Upper lobe of left lung (tissue), 6 donors: Measurements from ENCODE around the gene IVNS1ABP. TPM values are rescaled to one million over a fixed set of nuclear protein-coding genes. Genes with fewer than 3 reads are reported as not detected.

Experiments used
- ATAC-seq, 2 donors: fragments of 200-7000 bp; cut with Tn5 transposase; one replicate each; pipeline ENCODE4 v1.9.1; 2022; ENCODE audit warnings: mild to moderate bottlenecking in 2 of 2, moderate library complexity in 2 of 2; ENCODE audit not compliant: low FRiP score in 2 of 2
- DNase-seq, 2 donors: peaks; one replicate each; pipeline ENCODE4 v3.0.0-alpha.2; 2019 to 2020
- H3K27ac ChIP-seq, 4 donors: fragments of 200-600 bp; sonication (generic); one replicate each; pipeline ENCODE4 v1.5.1; 2016 to 2019
- H3K27me3 ChIP-seq, 4 donors: fragments of 200-600 bp; sonication (generic); one replicate each; pipeline ENCODE4 v1.5.1; 2017 to 2019
- H3K36me3 ChIP-seq, 4 donors: fragments of 200-600 bp; sonication (generic); one replicate each; pipeline ENCODE4 v1.5.1; 2016 to 2019
- H3K4me1 ChIP-seq, 4 donors: fragments of 200-600 bp; sonication (generic); one replicate each; pipeline ENCODE4 v1.5.1; 2018 to 2019
- H3K4me3 ChIP-seq, 4 donors: fragments of 200-600 bp; sonication (generic); one replicate each; pipeline ENCODE4 v1.5.1; 2017 to 2019; ENCODE audit warnings: mild to moderate bottlenecking in 2 of 4, moderate library complexity in 1 of 4
- H3K9me3 ChIP-seq, 4 donors: fragments of 200-600 bp; sonication (generic); one replicate each; pipeline ENCODE4 v1.5.1; 2018 to 2019
- CTCF ChIP-seq, 6 experiments: fragments of 450-650 bp in 4 of 6; fragments of 200-600 bp in 2 of 6; sonication (generic) in 2 of 6; IDR thresholded peaks; one replicate each; pipeline ENCODE4 v1.5.1; 2016 to 2019; ENCODE audit warnings: antibody characterized with exemption in 6 of 6
- EP300 ChIP-seq, 4 donors: sonication (generic); formaldehyde crosslinking; IDR thresholded peaks; one replicate each; pipeline ENCODE4 v1.5.1; 2017; ENCODE audit warnings: antibody characterized with exemption in 4 of 4, control low read depth in 2 of 4
- POLR2A ChIP-seq, 4 donors: fragments of 450-650 bp; IDR thresholded peaks; one replicate each; pipeline ENCODE4 v1.5.1; 2016 to 2017; ENCODE audit warnings: antibody characterized with exemption in 4 of 4, mild to moderate bottlenecking in 2 of 4
- POLR2AphosphoS5 ChIP-seq, 2 donors: sonication (generic); formaldehyde crosslinking; IDR thresholded peaks; one replicate each; pipeline ENCODE4 v1.5.1; 2017; ENCODE audit warnings: antibody characterized with exemption in 2 of 2
- WGBS, 2 donors: methylation state at CpG; one replicate each; pipeline ENCODE4 v1.1.5; 2017 to 2018; 5-methylcytosine and 5-hydroxymethylcytosine counted together
- total RNA-seq, 6 donors: library from RNA; depleted of rRNA in 4 of 6; stranded (reverse); fragments of >200 nt in 4 of 6; gene quantifications; one replicate each; pipeline versions ENCODE4 v1.1.0 to v1.2.1, GENCODE V29; 2016 to 2021
- donor health status: DM: no; HTN: no; CAD: no; lungs with moderate emphysema.
- donor health status: DM: no; HTN: yes; CAD: no; lungs with severe emphysema.

The IVNS1ABP gene
- total RNA-seq, 6 donors from 2014 or later = 75.4 to 104 (median 83.6) TPM

DNA sequence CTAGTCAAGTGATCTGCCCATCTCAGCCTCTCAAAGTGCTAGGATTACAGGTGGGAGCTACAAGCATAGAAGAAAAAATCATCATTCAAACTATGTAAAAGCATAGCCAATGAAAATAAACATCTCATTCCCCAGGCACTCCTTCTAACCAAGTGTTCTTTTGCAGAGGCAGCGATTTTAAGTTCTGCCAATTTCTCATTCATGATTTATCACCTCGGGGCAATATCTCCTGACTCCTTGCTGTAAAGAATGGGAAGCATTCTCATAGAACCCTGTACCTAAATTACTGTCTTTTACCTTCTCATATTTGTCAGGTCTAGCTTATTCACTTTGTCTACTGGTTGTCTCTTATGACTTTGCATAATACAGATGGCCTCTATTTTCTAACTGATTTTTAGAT is 32.5 kb upstream of the IVNS1ABP start:
- Histone ChIP-seq H3K4me1 (no peaks in the 10 kb centered on the region), H3K27ac (no peak overlapping the region), H3K36me3 (no peaks in the 10 kb centered on the region), H3K9me3 (no peaks in the 10 kb centered on the region), H3K27me3 (no peaks in the 10 kb centered on the region), H3K4me3 (no peak overlapping the region)
- TF ChIP-seq POLR2A (IDR thresholded peaks at IDR 0.05) (no peak), EP300 (IDR thresholded peaks at IDR 0.05) (no peak), POLR2AphosphoS5 (IDR thresholded peaks at IDR 0.05) (no peak), CTCF (IDR thresholded peaks at IDR 0.05) (no peak)
- ATAC-seq (no peak), DNase-seq (no peak)
- WGBS, 2 donors = 94 to 95% methylated on average over 2 of the region's 2 CpGs

DNA sequence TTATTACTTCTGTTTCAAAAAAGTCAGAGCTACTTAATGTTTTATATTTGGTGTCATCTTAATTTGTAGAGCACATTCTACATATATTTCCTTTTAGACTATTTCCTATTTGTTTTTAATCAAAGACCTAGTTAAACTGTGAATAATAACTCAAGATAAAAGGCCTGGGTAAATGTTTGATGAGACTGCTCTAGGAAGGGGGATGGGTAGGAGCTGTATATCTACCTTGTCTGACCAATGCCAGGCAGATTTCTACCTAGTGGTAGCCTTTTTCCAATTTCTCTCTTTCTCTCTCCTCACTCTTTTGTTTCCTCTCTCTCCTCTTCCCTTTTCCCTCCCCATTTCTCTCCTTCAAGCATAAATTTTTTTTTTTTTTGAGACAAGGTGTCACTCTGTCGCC is 31.9 kb upstream of the IVNS1ABP start:
- TF ChIP-seq POLR2A (IDR thresholded peaks at IDR 0.05) (no peak), CTCF (IDR thresholded peaks at IDR 0.05) (no peak), EP300 (IDR thresholded peaks at IDR 0.05) (no peak), POLR2AphosphoS5 (IDR thresholded peaks at IDR 0.05) (no peak)
- no peaks in the 10 kb centered on the region for H3K4me1 ChIP-seq
- DNase-seq (no peak), ATAC-seq (no peak)
- no peak overlapping the region for H3K27ac ChIP-seq
- H3K4me3 ChIP-seq = no peak overlapping the region
- no peaks in the 10 kb centered on the region for H3K27me3 ChIP-seq
- WGBS, 2 donors = 97 to 100% methylated on average over 1 of the region's 1 CpG
- no peaks in the 10 kb centered on the region for H3K36me3 ChIP-seq
- H3K9me3 ChIP-seq = no peaks in the 10 kb centered on the region

- no peak for DNase-seq
- Histone ChIP-seq H3K9me3 (no peaks in the 10 kb centered on the region), H3K27ac (no peak overlapping the region), H3K27me3 (no peaks in the 10 kb centered on the region), H3K36me3 (no peaks in the 10 kb centered on the region), H3K4me3 (no peak overlapping the region), H3K4me1 (no peaks in the 10 kb centered on the region)
- 96 to 100% methylated on average over 1 of the region's 1 CpG for WGBS, 2 donors
- no peak for ATAC-seq
- TF ChIP-seq POLR2A (IDR thresholded peaks at IDR 0.05) (no peak), POLR2AphosphoS5 (IDR thresholded peaks at IDR 0.05) (no peak), EP300 (IDR thresholded peaks at IDR 0.05) (no peak), CTCF (IDR thresholded peaks at IDR 0.05) (no peak)
These were observed 31.3 kb upstream of the IVNS1ABP start for GRCh38 chr1:185348296-185348695.

GRCh38 chr1:185345913-185346720 is 29.1 kb upstream of the IVNS1ABP start:
- ATAC-seq (peak in 1 of 2 donors; percentile 73), DNase-seq (no peak)
- H3K36me3 ChIP-seq = no peaks in the 10 kb centered on the region
- 61 to 71% methylated on average over 4 of the region's 4 CpGs for WGBS, 2 donors
- TF ChIP-seq CTCF (IDR thresholded peaks at IDR 0.05) (no peak), POLR2AphosphoS5 (IDR thresholded peaks at IDR 0.05) (no peak), EP300 (IDR thresholded peaks at IDR 0.05) (no peak), POLR2A (IDR thresholded peaks at IDR 0.05) (no peak)
- H3K4me1 ChIP-seq = no peaks in the 10 kb centered on the region
- H3K4me3 ChIP-seq = no peak overlapping the region
- no peaks in the 10 kb centered on the region for H3K9me3 ChIP-seq
- peak overlapping the region in 1 of 4 donors; percentile 58 for H3K27ac ChIP-seq
- H3K27me3 ChIP-seq = no peaks in the 10 kb centered on the region

GRCh38 chr1:185343306-185343705 is 26.3 kb upstream of the IVNS1ABP start:
- 75 to 77% methylated on average over 5 of the region's 5 CpGs for WGBS, 2 donors
- Histone ChIP-seq H3K27ac (no peak overlapping the region), H3K4me1 (peaks cover 0 to 8% (median 0%) of the 10 kb centered on the region in 4 donors), H3K9me3 (no peaks in the 10 kb centered on the region), H3K4me3 (no peak overlapping the region), H3K36me3 (no peaks in the 10 kb centered on the region), H3K27me3 (no peaks in the 10 kb centered on the region)
- ATAC-seq (no peak), DNase-seq (no peak)
- TF ChIP-seq CTCF (IDR thresholded peaks at IDR 0.05) (no peak), EP300 (IDR thresholded peaks at IDR 0.05) (no peak), POLR2AphosphoS5 (IDR thresholded peaks at IDR 0.05) (no peak), POLR2A (IDR thresholded peaks at IDR 0.05) (no peak)
